Muscle layer of duodenum (tissue), 2 donors: Measurements from ENCODE around the gene DUSP1.

Source experiments
- H3K27ac ChIP-seq: one replicate; pipeline ENCODE4 v1.7.0; 2013; ENCODE audit warnings: mild to moderate bottlenecking, low read length
- H3K27me3 ChIP-seq: one replicate; pipeline ENCODE4 v1.7.0; 2013; ENCODE audit warnings: low read depth, mild to moderate bottlenecking, control low read depth, low read length
- H3K36me3 ChIP-seq, 2 donors: one replicate each; pipeline ENCODE4 v1.7.0; 2013; ENCODE audit warnings: low read length in 2 of 2, control low read depth in 1 of 2, mild to moderate bottlenecking in 1 of 2; ENCODE audit not compliant: insufficient read depth in 2 of 2, control insufficient read depth in 1 of 2
- H3K4me1 ChIP-seq, 2 donors: one replicate each; pipeline ENCODE4 v1.7.0; 2013; ENCODE audit warnings: low read length in 2 of 2, mild to moderate bottlenecking in 2 of 2, control low read depth in 1 of 2, moderate library complexity in 1 of 2; ENCODE audit not compliant: insufficient read depth in 2 of 2, control insufficient read depth in 1 of 2
- H3K4me3 ChIP-seq, 2 donors: one replicate each; pipeline ENCODE4 v1.7.0; 2013; ENCODE audit warnings: low read length in 2 of 2, low read depth in 1 of 2, mild to moderate bottlenecking in 1 of 2
- H3K9me3 ChIP-seq, 2 donors: one replicate each; pipeline ENCODE4 v1.7.0; 2013; ENCODE audit warnings: low read length in 2 of 2, control low read depth in 1 of 2, mild to moderate bottlenecking in 1 of 2; ENCODE audit not compliant: control insufficient read depth in 1 of 2
- donor health status: healthy.

DUSP1 gene

DNA sequence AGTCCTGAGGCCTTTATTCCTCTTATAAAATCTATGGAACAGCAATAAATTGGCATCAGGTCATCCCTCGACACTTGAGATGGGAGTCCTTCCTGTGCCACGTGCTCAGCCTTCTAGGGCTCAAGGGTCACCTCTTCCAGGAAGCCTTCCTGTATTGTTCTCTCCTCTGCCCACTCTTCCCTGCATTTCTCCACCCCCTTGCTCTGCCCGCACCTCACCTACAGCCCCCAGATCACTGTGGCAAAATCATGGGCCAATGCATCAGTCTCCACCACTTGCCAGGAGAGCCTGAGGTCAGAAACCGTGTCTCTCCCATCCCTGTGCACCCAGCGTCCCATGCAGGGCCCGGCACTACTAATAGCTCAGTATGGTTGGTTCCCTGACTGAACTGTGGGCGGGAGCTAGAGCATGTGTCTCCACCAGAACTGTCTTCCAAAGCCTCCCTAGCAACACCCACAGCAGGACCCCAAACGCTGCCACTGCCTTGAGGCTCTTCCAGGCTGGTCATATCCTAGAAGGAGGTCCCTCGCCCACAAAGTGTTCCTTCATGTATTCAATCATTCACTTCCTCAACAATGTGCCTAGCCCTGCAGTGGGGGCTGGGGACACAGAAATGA is 13.5 kb downstream of the DUSP1 start:
- H3K9me3 ChIP-seq = no peaks in the 10 kb centered on the region
- peak overlapping the region; percentile 25 for H3K27ac ChIP-seq
- H3K27me3 ChIP-seq = no peaks in the 10 kb centered on the region
- no peak overlapping the region for H3K4me3 ChIP-seq
- no peaks in the 10 kb centered on the region for H3K36me3 ChIP-seq
- no peaks in the 10 kb centered on the region for H3K4me1 ChIP-seq

DNA sequence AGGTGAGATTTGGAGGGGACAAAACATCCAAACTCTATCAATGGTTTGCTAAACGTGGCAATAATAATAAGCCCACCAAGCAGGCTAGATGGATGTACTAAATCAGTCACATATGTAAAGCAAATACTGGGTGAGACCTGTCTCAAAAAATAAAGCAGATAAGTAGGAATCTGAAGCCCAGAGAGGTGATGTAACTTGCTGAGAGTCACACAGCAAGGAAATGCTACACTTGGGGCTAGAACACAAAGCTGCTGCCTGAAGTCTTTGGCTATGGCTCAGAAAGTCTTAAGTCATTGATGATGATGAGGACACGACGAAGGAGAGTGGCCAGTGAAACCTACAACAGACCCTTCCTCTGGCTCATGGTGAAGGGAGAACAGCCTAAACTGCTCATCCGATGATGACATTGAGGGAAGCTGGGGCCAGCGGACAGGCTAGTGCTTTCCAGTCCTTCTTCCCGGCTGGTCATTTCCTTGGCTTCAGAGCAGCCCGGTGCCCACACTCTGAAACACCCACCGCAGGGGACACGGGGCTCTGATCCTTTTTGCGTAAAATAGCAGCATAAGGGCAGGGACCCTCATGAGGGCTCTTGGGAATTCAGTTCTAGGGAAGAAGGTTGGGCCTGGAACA is 14.1 kb downstream of the DUSP1 start:
- H3K4me3 ChIP-seq = no peak overlapping the region
- H3K4me1 ChIP-seq = no peaks in the 10 kb centered on the region
- H3K36me3 ChIP-seq = no peaks in the 10 kb centered on the region
- H3K27me3 ChIP-seq = no peaks in the 10 kb centered on the region
- H3K27ac ChIP-seq = no peak overlapping the region
- H3K9me3 ChIP-seq = no peaks in the 10 kb centered on the region

DNA sequence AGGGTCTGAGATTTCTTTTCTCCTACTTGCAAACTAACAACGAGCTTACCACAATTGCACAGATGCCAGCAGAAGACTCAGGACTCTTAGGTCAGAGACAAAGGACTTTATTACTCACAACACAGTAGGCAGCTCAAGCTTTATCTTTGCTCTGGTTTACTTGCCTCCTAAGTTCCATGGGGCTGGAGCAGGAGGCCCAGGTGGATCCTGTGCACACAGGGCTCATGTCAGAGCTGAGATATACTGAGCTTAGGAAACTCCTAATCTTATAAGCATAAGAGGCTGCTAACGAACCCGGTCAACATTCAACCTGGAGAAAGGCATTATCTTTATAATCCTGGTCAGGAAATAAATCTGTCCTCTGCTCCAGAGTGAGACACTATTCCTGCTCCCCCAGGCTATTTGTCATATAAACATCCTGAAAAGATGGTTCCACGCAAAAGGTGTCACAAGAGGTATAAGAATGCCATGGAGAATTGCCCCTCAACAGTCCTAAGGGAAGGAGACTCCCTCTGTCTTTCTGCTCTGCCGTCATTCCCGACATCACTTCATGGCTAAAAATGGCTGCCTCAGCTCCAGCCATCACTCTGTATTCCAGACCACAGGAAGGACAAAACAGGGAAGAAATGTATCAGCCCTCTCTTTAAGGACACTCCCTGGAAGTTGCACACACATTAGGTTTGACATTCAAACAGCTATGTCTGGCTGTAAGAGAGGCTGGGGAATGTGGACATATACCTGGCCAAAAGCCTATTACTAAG is 16.2 kb downstream of the DUSP1 start:
- Histone ChIP-seq H3K27me3 (no peaks in the 10 kb centered on the region), H3K9me3 (no peaks in the 10 kb centered on the region), H3K36me3 (no peaks in the 10 kb centered on the region), H3K27ac (no peak overlapping the region), H3K4me3 (no peak overlapping the region), H3K4me1 (no peaks in the 10 kb centered on the region)

DNA sequence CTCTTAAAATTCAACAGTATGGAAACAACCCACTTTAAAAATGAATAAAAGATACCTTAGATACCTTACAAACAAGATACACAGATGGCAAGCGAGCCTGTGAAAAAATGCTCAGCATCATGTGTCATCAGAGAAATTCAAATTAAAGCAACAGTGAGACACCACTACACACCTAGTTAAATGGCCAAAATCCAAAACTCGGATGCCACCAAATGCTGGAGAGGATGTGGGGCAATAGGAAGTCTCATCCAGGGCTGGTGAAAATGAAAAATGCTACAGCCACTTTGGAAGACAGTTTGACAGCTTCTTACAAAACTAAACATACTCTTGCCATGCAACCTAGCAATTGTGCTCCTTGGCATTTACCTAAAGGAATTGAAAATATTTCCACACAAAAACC is 17.9 kb downstream of the DUSP1 start:
- H3K27me3 ChIP-seq = no peaks in the 10 kb centered on the region
- peaks cover 0 to 10% of the 10 kb centered on the region in 2 donors for H3K4me1 ChIP-seq
- H3K36me3 ChIP-seq = no peaks in the 10 kb centered on the region
- no peak overlapping the region for H3K27ac ChIP-seq
- no peaks in the 10 kb centered on the region for H3K9me3 ChIP-seq
- no peak overlapping the region for H3K4me3 ChIP-seq

DNA sequence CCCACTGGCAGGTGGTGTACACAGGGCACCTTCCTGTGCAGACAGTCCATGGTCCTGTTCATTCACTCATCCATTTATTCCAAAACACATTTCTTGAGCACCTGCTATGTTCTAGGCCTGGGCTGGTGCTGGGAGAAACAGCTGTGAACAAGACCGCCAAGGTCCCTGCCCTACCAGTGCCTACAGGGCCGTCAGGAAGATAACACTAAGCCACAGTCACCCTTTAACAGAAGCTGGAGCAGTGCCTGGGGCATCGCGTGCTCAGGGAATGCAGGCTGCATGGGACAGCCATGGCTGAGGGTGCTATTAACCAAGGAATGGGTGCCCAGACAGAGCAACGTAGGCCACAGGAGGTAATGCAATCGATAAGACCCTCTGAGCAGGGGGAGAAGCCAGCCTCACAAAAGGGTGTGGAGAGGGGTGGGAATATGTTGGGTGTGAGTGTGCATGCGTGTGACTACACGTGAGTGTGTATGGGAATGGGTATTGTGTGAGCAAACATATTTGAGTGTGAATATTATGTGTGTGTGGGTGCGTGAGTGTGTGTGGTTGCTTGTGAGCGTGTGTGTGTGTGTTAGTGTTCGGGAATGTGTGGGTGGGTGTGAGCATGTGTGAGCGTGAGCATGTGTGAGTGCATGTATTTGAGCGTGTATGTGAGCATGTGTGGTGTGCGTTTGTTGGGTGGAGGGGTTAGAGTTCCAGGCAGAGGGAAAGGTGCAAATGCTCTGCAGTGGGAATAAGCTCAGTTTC is 19.1 kb downstream of the DUSP1 start:
- Histone ChIP-seq H3K4me3 (no peak overlapping the region), H3K27ac (no peak overlapping the region), H3K27me3 (no peaks in the 10 kb centered on the region), H3K9me3 (peaks cover 0 to 4% of the 10 kb centered on the region in 2 donors), H3K4me1 (peaks cover 0 to 10% of the 10 kb centered on the region in 2 donors), H3K36me3 (no peaks in the 10 kb centered on the region)

DNA sequence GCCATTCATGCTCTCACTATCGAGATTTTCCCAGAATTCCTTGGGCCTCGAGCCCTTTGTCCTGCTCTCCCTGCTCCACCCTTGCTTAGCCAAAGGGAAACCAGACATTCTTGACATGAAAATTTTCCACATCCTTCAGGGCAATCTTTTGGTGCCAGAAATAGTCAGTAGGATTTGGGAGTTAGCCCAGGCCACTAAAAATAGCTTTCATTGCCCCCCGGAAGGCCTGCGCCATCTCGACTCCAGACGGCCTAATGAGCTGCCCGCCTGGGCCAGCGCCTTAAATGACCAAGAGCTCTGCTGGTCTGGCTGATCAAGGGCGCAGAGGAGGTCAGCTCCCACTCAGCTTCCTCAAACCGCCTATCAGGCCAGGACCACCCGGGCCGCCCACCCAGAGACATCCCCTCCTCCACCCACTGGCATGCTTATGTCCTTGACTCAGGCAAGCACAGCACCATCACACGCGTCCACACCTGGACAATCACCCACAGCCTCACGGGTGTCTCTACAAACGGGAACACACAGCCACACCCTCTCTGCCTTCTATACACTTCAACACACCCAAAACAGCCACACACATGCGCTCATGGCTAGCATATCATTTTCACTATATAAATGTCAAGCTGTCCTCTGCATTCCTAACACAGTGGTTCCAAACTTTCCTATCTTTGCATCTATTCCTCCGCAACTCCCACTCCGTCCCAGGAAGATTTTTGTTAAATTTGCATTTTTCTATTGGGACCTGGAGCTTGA is 20.9 kb downstream of the DUSP1 start:
- no peak overlapping the region for H3K4me3 ChIP-seq
- H3K27me3 ChIP-seq = no peaks in the 10 kb centered on the region
- H3K36me3 ChIP-seq = no peaks in the 10 kb centered on the region
- peak overlapping the region; percentile 64 for H3K27ac ChIP-seq
- peaks cover 0 to 4% of the 10 kb centered on the region in 2 donors for H3K9me3 ChIP-seq
- H3K4me1 ChIP-seq = peaks cover 0 to 20% of the 10 kb centered on the region in 2 donors

DNA sequence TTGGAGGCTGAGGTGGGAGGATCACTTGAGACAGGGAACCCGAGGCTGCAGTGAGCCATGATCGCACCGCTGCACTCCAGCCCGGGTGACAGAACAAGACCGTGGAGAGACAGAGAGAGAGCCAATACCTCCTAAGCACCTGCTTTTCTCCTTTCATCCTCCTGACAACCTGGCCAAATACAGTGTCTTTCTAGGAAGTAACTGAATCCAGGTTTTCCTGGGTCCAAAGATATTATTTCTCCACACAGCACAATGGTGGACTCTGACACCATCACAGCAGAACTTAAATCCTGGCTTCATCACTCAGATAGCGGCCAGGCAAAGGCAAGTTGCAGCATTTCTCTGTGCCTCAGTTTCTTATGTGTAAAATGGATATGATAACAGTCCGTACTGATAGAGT is 21.9 kb downstream of the DUSP1 start:
- H3K4me1 ChIP-seq = peaks cover 0 to 20% of the 10 kb centered on the region in 2 donors
- peaks cover 0 to 4% of the 10 kb centered on the region in 2 donors for H3K9me3 ChIP-seq
- H3K27me3 ChIP-seq = no peaks in the 10 kb centered on the region
- H3K4me3 ChIP-seq = no peak overlapping the region
- no peaks in the 10 kb centered on the region for H3K36me3 ChIP-seq
- peak overlapping the region; percentile 64 for H3K27ac ChIP-seq

DNA sequence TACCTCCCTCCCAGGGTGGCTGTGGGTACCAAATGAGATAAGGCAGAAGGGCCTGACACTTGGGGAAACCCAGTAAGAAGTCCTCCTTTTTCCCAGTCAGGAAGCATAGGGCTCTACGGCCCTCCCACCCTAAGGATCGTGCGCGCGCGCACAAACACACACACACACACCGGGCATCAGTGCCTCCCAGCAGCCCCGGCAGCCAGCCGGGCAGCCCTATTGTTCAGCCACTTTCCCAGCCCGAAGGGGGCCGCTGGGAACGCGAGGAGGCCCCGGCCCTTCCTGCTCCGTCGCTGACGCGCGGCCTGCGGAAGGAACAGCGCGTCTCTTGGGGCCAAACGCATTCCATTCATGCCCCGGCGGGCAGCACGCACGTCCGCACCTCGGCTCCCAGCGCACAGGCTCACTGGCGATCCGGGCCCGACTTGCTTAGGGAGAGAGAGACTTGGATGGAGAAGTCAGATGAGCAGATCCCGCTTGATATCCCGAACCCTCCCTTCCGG is 22.6 kb downstream of the DUSP1 start:
- no peaks in the 10 kb centered on the region for H3K36me3 ChIP-seq
- peaks cover 0 to 20% of the 10 kb centered on the region in 2 donors for H3K4me1 ChIP-seq
- H3K9me3 ChIP-seq = peaks cover 0 to 4% of the 10 kb centered on the region in 2 donors
- H3K27ac ChIP-seq = peak overlapping the region; percentile 75
- no peaks in the 10 kb centered on the region for H3K27me3 ChIP-seq
- peak overlapping the region in 1 of 2 donors; percentile 5 for H3K4me3 ChIP-seq

DNA sequence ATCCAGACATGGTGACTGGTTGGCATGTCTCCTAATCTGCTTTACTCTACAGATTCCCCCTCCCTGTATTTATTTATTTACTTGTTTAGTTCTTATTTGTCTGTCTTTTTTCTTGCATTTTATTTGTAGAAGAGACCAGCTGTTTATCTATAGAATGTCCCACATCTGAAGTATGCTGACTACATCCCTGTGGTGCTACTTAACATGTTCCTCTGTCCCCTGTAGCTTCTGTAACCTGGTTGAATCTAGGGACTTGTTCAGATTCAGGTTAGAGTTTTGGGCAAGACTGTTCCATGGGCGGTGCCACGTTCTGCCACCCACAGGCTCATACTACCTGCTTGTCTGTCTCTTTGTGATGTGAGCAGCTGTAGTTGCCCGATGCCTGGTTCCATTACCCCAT is 23.5 kb downstream of the DUSP1 start:
- Histone ChIP-seq H3K4me3 (no peak overlapping the region), H3K36me3 (no peaks in the 10 kb centered on the region), H3K9me3 (peaks cover 0 to 4% of the 10 kb centered on the region in 2 donors), H3K27ac (peak overlapping the region; percentile 75), H3K4me1 (peaks cover 0 to 20% of the 10 kb centered on the region in 2 donors), H3K27me3 (no peaks in the 10 kb centered on the region)

DNA sequence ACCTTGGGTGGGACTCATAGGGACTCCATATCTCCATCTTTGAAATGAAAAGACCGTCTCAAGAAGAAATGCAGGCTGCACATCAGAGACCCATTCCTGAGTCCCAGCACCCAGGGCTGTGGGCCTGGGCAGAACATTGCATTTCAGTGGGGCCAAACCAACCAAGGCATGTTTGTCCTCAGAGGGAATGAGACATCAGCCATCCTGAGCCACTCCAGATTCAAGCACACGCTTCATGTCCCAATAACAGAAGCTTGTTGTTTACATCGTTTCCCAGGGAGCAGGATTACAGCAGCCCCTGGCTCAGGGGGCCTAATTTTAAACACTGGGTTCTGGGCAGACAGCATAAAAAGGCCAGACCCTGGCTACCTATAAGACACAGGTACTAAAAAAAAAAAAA is 24.3 kb downstream of the DUSP1 start:
- peak overlapping the region; percentile 75 for H3K27ac ChIP-seq
- H3K4me3 ChIP-seq = no peak overlapping the region
- no peaks in the 10 kb centered on the region for H3K36me3 ChIP-seq
- no peaks in the 10 kb centered on the region for H3K27me3 ChIP-seq
- peaks cover 0 to 4% of the 10 kb centered on the region in 2 donors for H3K9me3 ChIP-seq
- peaks cover 0 to 20% of the 10 kb centered on the region in 2 donors for H3K4me1 ChIP-seq
